ENCODE measurements around the gene ZNF322.

Gene ZNF322

DNA sequence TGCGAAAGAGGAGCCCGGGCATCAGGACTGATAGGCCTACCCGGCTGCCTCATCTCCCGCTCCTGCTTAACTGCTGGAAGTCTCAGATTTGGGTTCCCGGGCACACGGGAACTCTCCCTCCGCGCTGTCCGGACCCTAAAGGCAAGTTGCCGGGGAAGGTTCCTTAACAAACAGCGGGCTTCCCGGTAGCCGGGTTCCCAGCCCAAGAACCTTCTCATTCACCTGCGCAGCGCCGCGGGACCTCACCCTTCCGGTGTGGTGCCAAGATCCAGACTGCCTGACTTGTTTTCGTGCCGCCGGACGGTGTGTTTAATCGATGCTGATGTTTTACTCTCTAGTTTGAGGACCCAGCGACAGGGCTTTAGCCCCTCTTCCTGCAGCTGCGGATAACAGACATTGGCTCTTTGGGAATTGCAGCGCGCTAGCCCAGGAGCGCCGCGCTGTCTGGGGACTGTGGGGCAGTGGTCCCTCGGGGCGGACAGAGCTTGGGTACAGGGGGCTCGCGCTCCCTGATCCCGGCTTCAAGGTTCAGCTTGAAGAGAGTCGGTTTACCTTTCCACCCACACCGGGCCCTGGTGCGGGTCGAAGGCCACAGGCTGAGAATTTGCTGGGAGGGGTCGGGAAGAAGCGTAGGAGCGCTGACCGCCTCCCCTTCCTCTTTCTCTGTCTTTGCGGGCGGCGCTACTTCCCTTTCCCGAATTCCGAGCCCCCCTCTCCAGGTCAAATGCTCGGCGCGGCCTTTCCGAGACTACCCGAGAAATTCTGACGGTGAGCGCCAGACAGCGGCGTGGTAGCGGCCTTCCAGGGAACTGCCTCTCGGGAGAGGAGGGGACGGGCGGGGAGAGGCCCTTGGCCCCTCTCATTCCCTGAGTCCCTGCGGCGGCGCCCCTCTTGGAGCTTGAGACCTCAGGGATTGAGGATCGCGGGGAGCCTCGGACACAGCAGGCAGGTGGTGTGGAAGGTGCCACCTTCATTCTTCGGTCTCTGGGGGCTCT is 45.6 kb downstream of the ZNF322 start:
- DNase-seq: peak in 1 of 14 donors; percentile 13

DNA sequence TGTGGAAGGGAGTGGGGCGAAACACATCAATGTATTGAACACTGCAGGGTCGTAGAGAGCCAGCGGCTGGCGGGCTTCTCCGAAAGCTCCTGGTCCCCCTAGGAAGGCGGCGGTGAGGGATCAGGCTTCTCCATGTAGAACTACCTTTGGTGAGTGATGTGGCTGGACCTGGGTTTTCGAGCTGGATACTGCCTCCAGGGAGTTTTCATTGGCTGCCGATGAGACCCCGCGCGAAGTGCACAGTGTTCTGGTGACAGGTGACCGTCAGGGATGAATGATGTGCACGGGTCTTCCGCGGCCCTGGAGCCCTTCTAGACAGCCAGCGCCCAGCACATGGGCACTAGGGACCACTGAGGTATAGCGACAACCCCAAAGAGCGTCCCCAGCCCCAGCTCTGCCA is 46.3 kb downstream of the ZNF322 start:
- DNase-seq: no peak

- no peak for DNase-seq
These were observed 47.9 kb downstream of the ZNF322 start for GRCh38 chr6:26611599-26611998.

DNA sequence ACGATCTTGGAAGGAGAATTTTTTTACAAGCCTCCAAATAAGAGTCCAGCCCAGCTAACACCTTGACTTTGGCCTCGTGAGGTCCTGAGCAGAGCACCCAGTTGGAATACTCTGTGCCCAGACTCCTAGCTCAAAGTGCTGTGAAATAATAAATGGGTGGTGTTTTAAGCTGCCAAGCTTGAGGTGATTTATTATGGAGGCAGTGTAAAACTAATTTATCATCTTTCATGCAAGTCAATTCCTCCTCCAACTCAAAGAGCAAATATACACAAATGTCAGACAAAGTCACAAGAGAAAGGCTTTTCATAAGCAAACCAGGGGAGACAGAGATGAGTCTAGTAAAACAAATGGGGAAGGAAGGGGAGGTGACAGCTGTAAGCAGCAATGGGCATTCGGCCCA is 50.1 kb downstream of the ZNF322 start:
- DNase-seq: no peak

- DNase-seq: peak in 6 of 14 donors; percentile 4 to 32 (median 14)
These were observed 51.9 kb downstream of the ZNF322 start for GRCh38 chr6:26607434-26608230.

DNA sequence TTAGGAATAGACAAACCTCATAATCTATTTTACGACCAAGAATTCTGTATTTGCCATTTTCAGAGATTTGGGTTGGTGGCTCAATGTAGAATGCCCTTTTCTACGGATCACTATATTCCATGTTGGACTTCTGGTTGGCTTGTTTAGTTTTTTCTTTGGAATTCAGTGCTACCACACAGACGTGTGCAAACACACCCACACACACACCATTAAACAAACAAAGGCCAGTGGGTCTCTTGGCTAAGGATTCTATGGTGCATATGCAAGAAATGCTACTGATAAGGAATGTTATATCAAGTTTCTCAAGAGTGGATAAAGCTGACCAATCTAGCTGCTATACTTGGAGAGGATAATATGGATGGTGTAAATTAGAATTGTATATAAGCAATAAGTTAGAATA is 54.7 kb downstream of the ZNF322 start:
- no peak for DNase-seq

DNA sequence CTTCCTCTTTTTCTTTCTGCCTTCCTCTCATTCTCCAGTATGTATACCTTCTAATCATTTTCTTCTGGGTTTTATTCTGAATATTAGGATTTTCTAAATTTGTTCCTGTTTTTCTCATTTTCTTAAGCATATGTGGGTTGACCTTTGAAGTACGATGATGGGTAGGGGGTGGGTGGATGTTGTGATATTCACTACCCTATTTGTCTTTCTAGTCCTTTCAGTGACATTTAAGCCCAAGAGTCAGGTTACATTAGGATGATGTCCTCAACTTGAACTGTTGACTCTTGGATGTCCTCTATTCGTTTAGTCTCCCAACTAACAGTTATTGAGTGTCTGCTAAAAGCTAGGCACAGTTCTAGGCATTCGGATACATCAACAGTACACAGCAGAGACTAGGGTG is 55.5 kb downstream of the ZNF322 start:
- DNase-seq: no peak

GRCh38 chr6:26602262-26602661 is 57.3 kb downstream of the ZNF322 start:
- DNase-seq: no peak

- no peak for DNase-seq
These were observed 58.8 kb downstream of the ZNF322 start for GRCh38 chr6:26600759-26601158.

DNA sequence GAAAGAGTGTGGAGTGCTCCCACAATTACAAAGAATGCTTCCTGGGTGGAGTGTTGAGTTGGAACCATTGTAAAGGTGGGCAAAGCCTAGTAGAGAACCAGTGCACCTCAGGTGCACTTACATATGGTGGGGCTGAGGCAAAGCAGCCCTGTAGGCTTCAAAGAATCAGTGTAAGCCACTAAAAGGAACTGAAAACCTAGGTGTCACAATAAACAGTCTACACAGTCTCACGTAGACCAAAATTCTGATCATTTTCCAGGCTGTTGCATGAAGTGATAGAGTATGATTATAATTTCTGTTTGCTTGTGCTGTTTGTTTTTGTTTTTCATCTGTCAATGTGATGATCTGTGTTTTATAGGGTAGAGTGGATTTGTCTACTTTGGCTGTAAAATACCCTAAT is 60.0 kb downstream of the ZNF322 start:
- DNase-seq: no peak

DNA sequence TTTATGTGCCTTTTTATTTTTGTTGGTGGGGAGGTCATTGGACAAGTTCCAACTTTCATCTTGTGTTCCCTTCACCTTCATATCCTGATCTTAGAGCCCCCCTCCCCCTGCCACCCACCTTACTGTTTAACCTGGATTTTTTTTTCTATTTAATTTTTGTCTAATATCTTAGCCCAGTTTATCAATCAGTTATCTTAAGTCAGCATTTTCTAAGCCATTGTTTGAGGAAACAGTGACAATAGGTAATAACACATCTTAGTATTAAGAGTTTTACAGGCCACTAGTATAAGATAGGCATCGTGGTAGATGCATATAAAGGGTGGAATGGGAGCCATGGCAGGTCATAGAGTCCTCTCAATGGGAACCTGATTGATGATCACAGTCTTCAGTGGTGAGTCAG is 60.4 kb downstream of the ZNF322 start:
- no peak for DNase-seq

GRCh38 chr6:26598267-26598666 is 61.3 kb downstream of the ZNF322 start:
- DNase-seq: no peak

- no peak for DNase-seq
These were observed 61.7 kb downstream of the ZNF322 start for GRCh38 chr6:26597821-26598220.

- DNase-seq: no peak
These were observed 62.2 kb downstream of the ZNF322 start for GRCh38 chr6:26597389-26597766.

- peak; percentile 91 to 99 (median 98) for DNase-seq
These were observed 62.8 kb downstream of the ZNF322 start, which contains the start of gene ABT1 for GRCh38 chr6:26596579-26597388. Gene ABT1, plus strand, starts transcription at chr6:26596953. Its CDS starts 30 bp downstream, at chr6:26596983.

GRCh38 chr6:26595669-26596269 is 63.8 kb downstream of the ZNF322 start:
- peak; percentile 24 to 88 (median 81) for DNase-seq

DNA sequence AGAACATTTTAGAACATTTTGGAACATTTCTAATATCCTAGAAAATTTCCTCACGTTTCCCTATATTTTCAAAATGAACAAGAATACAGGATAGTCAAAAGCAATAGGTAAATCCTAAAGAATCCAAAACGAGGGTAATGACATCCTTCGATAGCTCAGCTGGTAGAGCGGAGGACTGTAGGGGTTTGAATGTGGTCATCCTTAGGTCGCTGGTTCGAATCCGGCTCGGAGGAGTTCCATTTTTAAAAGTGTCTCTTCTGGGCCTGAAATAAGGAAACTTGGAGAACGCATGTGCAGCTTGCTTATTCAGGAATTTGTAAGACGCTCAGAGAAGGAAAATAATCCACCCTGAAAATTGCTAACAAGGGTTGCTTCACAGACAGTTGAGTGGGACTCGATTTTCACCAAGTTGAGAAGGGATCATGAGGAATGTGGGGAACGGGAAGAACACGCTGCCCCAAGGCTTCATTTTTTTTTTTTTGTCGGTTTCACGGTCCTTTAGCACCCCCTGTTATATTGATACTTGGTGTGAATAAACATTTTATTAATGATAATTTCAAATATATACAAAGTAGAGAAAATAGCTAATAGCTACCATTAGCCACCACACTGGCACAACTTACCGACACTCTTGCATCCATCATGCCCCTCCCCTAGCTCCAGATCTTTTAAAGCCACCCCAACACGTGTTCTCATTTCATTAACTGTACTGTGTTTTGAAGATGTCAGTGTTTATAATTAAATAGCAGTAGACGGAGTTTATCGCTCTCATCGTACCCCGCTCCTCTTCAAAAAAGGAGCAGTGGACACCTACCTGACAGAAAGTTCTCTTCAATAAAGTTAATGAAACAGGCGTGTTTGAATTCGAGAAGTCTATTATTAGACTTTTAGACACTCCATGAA is 64.6 kb downstream of the ZNF322 start:
- peak in 3 of 14 donors; percentile 9 to 24 (median 10) for DNase-seq

DNA sequence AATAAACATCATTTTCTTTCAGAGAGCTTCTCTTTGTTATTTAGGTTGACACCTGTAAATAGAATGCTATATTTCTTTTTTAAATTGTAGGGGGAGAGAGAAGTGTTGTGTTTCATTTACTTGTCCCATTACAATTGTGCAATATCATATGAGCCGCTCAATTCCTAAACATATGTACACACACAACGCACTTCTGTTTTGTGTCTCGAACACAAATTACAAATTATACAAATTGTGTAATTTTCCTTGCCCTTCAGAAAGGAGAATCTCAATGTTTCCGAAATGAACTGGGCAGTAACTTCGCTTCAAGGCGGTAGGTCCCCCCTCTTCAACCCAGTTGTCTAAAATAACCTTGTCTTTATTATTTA is 65.4 kb downstream of the ZNF322 start:
- DNase-seq: no peak

DNA sequence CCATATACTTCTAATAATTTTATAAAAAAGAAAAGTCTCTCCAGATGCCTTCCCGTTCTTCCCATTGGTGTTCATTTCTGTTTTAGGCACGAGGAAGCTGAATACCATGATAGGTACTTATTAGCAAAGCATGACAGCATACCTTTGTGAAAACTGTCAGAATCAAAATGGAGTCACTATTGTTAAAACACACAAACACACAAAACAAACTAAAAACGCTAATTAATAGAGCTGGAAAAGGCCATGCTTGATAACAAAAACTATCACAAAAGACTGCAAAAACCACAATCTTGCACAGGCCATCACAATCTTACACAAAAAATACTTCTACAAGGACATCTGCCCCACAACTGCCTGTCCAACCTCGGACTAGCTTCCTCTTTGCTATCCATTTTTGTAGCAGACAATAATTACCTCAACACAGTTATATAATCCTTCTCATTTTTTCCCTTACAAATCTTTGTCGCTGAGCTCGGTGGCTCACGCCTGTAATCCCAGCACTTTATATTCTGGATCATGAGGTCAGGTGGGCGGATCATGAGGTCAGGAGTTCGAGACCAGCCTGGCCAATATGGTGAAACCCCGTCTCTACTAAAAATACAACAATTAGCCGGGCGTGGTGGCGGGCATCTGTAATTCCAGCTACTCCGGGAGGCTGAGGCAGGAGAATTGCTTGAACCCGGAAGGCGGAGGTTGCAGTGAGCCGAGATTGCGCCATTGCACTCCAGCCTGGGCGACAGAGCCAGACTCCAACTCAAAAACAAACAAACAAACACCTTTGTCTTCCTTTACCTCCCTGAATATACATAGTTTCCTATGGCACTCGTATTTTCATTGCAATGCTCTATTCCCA is 66.0 kb downstream of the ZNF322 start:
- DNase-seq: no peak

DNA sequence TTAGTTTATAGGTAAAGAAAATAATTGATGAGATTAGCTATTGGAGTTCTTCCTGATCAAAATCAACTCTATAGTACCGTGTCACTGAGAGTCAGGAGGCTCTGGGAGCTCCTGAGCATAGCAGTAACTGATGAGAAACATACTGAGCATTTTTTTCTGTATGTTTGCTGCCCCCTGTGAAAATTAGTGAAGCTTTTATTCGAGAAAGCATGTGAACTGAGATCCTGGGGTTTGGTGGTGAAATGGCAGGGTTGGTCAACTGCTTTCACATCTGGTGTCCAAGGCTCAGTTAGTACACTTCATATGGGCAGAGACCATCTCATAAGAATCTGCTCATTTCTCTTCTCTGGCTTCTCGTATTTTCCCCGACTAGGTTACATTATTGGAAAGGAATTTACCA is 66.9 kb downstream of the ZNF322 start:
- DNase-seq: no peak

Data from C1 segment of cervical spinal cord (tissue), 14 donors.